ENCODE results near the gene SREBF1.

SREBF1 gene

DNA sequence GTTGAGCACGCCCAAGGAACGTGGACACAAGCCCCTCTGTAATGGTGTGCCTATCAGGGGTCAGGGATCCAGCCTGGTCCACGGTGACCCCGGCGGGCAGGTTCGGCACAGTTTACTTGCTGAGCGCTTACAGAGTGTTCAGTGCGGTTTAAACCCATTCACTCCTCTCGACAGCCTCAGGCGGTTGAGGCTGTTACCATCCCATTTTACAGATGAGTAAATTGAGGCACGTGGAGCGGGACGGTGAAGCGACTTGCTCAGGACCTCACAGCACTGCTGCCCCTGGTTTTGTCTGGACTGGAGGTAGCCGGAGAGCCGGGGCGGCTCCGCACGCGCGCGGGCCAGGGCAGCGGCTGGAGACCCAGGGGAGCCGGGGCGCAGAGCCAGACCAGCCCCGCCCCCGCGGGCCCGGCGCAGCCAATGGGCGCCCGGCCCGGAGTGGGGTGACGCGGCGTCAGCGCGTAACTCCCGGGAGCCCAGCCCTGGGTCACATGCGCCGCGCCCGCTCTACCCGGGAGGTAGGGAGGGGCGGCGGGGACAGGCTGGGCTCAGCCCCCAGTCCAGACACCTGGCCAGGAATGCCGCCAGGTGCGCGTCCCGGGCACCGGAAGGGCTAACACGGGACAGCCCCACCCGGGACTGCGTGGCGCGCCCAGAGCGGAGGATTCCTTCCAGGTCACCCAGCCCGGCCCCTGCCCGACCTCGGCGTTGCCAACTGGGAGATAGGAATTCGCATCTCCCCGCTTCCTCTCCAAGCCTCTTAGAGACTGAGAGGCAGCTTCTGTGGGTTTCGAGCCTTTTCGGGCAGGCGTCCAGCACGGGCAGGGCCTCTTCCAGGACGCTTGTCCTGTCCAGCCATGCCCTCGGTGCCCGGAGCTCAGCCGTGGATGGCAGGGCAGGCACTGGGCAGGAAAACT is 3.3 kb upstream of the SREBF1 start:
- DNase-seq, result peak; percentile 87 to 91

DNA sequence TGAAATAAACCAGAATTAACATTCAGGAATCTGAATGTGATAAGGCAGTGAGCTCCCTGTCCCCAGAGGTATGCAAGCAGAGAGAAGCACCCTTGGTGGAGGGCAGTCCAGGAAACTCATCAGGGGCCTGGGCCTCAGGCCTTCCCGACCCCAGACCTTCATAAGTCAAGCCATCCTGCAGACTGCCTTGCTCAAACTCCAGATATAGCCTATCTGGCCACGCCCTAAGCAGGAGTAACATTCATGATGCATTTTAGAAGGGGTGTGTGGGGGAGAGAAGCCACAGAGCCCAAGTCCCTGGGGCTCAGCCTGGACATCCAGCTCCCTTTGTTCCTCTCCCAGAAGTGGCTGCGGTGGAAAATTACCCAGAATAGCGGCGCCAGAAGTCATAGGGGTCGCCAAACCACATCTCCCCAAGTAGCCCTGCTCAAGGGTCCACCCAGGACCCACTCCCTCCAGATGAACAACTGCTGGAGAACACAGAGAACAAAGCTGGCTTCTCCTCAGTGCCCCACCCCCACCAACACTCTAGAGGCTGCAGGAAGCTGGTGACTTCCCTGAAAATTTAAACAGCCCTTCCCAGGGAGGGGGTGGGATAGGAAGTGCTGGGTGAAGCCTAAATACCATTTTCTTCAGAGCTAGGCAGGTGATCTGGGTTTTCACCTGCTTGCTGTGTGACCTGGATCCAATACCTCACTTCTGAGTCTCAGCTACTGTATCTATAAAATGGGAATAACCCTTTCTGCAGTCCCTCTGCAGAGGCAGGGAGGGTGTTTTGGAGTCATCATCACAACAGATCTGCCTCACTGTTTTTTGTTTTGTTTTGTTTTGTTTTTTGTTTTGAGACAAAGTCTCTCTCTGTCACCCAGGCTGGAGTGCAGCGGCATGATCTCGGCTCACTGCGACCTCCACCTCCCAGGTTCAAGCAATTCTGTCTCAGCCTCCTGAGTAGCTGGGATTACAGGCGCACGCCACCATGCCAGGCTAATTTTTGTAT is 1.5 kb upstream of the SREBF1 start:
- no peak for DNase-seq

DNA sequence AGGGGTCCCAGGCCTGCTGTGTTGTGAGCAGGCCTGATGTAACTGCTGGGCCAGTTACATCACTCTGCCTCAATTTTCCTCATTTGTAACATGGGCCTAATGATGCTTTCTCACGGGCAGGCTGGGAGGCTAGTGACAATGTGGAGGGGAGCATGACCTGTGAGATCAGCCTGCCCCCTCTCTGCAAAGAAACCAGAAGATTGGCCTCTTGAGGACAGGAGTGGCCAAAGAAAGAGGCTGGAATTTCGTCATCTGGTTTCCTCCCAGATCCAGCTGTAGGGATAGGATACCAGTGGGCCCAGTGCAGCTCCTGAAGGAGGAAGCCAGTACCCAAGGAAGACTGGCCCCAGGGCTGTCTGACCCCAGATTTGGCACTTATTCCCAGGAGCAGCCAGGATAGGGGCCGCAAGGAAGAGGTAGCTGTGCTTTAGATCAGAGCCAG is 615 bp upstream of the SREBF1 start:
- no peak for DNase-seq

DNA sequence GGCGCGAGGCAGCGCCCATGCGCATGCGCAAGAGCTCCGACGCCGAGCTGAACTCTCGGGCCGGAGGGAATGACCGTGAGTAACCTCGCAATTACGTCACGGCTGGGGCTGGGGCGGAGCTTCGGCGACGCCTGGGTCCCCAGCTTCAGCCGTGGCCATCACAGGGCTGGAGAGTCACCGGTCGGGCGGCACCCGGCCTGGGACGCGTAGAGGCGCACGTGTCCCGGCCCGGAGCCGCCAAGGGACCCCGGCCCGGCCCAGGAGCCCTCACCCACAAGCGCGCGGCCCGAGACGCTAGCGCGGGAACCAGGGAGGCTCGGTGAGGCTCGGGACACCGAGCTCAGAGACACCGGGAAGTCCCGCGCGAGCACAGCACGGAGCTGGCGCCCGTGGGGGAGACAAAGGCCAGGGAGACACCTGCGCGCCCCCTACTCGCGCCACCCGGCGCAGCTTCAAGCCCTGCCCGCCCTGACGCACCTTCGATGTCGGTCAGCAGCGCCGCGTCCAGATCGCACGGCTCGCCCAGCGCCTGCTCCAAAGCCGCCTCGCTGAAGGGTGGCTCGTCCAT is 452 bp downstream of the SREBF1 start:
- peak; percentile 99 for DNase-seq

DNA sequence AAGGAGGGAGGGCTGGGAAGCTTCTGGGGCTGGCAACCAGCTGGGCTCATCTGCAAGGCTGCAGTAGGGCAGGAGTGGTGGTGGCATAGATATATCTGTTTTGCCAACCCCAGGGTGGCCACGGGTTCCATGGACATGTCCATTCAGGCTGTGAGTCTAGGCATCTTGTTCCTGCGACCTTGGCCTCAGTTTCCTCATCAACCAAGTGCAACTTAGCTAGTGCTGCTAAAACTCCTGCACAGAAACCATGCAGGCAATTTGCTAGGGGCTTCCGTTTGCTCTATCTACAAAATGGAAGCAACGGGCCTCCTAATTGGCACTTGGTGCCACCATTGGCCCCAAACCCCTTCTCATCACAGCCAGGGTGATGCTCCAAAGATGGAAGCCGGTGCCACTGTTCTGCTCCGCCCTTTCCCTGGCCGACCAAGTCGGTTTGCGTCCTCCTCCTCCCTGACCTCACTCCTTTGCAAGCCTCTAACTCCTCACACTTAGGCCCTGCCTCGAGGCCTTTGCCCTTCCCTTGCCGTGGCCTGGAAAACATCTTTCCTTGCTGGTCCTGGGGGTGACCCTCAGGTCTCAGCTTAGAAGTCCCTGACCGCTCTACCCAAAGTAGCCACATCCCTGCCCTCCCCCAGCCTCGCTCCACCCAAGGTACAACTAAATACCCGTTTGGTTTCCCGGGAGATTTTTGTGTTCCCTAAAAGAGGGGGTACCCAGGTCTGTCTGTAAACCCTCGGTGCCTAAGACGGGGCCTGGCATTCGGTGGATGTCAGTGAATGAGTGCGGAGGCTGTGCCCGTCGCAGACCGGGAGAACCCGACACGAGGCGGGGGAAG is 1.2 kb downstream of the SREBF1 start:
- DNase-seq, result no peak

DNA sequence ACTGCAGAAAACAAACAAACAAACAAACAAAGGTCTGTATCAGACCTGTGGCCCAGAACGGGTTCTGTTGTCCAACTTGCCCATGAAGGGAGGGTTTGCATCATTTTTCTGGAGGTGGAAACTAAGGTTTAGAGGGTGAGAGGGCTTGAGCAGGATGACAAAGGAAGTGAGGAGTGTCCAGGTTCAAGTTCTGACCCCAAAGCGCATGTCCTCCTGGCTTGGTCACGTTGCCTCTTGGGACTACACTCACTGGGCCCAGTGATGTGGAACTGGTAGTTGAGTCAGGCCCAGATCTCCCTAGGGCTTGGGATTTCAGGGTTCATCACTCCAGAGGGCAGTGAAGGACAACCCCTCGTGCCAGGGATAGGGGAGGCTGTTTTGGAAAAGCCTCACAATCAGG is 1.8 kb downstream of the SREBF1 start:
- DNase-seq, result no peak

DNA sequence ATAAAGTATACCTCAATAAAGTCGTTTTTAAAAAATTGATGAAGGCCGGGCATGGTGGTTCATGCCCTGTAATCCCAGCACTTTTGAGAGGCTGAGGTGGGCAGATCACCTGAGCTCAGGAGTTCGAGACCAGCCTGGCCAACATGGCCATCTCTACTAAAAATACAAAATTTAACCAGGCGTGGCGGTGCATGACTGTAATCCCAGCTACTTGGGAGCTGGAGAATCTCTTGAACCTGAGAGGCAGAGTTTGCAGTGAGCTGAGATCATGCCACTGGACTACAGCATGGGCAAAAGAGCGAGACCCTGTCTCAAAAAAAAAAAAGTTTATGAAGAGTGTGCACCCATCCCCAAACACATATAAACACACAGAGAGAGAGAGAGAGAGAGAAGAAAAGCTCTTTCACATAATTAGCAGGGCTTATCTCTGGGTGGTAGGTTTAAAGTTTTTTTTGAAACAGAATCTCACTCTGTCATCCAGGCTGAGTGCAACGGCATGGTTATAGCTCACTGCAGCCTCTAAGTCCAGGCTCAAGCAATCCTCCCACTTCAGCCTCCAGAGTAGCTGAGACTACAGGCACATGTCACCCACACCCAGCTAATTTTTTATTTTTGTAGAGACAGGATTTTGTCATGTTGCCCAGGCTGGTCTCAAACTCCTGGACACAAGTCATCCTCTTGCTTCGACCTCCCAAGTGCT is 3.0 kb downstream of the SREBF1 start:
- DNase-seq, result no peak

DNA sequence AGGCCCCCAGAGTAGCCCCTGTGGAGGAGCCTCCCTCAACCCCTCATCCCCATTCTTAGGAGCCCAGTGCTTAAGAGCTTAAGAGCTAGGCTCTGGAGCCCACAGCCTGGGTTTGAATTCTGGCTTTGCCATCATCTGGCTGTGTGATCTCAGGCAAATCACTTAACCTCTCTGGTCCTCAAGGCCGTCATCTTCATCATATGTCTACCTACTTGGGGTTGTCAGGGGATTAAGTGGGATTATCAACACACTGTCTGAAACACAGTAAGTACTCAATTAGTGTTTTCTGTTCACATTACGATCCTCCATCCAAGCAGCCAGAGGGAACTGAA is 4.8 kb downstream of the SREBF1 start:
- DNase-seq, result no peak

DNA sequence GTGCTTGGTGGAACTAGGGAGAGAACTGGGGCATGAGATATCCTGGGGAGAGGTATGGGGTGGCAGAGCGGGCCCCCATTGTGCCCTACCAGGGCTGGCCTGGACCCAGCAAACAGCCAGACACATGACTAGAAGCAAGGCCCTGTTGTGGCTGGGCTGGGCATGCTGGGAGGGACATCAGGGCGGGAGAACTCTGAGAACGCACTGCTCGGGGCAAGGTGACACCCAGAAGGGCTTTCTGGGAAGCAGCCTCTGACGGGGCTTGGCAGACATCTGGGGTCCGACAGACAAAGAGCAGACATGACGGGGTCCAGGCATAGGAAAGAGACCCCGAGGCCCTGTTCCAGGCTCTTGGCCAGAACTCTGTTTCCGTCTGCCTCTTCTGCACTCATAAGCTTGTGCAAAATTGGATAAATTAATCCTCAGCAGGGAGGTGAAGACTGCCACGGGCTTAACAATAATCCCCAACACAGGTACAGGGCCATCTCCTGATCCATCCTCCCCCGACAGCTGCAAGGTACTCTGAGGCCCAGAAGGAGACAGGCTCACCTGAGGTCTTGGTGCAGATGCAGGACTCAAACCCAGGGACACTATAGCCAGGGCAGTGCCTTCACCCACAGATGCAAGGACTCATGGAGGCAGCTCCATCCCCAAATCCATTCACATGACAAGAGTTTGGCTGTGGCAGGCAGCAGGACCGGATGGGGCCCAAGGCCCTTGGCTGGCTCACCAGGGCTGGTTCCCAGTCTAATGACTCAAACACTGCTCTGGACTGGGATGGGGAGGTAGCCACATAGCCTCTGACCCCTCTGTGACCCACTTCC is 5.4 kb downstream of the SREBF1 start:
- no peak for DNase-seq

DNA sequence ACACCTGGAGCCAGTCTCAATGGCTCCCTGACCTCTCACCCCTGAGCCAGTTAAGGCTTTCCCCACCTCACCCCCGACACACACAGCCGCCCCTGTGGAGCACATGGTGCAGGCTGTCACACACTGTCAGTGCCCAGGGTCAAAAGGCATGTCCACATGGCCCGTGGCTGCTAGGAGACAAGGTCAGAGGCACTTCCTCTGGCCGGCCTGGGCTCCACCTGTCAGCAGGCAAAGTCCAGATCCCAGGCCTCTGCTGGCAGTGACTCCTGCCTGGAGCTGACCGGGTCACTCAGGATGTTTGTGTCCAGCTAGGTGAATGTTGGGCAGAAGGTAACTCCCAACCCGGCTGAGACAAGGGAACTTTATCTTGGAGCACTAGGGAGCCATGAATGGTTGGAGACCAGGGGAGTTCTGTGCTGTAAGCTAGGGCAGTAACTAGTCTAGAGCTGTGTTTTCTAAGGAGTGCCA is 6.0 kb downstream of the SREBF1 start:
- DNase-seq, result no peak

DNA sequence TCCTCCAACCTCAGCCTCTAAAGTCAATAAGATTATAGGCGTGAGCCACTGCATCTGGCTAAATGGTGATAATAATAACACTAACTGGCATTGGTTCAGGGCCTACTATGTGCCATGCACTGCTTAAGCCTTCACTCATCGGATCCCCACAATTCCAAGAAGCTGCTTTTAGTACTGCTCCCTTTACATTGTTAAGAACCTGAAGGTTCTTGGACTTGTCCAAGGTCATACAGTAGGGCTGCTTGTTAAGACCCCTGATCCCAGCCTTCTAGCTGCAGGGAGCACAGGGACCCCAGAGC is 6.6 kb downstream of the SREBF1 start:
- no peak for DNase-seq

DNA sequence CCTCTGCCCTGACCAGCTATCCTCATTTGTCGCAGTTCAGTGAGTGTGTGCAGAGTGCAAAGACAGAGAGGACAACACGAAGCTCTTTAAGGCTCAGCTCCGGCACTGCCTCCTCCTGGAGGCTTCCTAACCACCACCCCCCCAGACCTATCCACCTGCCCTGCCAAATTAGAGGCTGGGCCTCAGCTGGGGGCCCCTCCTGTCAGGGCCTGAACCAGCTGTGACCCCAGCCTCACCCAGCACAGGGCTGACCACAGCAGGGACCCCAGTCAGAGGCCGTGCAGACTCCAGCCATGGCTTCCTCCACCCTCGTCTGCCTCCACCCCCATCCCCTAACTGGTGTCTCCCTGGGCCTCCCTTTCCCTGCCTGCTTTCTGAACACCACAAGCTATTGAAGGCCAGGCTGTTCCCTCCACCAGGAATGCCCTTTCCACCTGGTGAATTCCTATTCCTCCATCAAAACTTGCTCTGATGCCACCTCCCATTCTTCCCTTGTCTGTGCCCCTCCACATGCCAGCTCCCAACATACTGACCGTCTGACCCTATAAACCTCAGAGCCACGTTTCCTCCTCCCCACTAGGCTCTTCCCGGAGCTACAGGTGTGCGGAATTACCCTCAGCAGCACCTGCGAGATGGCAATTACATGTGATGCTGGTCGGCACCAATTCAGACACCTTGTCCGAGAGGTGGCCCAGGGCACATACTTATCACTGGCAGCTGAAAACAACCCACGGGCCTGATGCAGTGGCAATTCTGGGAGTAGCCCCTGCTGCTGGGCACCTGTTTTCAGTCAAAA is 8.8 kb downstream of the SREBF1 start:
- DNase-seq, result no peak

DNA sequence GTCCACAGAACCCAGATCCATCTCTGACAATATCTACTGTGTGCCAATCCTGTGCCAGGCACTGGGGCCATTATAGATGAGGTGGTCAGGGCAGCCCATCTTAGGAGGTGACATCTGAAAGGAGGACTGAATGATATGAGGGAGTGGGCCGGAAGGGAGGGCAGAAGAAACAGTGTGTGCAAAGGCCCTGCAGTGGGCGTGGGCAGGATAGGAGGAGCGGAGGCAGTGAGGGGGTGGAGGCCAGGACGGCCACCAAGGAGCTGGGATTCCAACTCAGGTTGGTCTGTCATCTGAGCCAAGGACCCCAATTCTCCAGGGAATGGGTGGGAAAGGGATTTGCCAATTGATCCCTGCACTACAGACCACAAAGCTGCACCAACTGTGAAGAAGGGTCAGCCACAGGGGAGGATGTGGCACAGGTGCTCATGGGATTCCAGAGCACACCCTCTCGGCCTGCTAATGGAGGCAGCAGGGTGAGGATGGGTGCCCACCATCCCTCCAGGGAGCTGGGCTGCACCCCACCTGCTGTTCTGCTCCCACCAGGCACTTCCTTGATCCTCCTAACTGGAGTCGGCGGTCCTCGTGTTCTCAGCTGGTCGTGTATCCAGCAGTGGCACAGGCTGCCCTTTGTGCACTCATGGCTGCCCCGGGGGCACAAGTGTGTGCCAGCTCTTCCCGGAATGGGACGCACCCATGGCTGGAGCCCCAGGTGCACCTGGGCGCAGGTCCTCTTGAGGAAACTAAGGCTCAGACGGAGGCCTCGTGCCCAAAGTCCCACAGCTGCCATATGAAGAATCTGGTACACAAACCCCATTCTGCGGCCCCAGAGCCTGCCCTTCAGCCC is 9.6 kb downstream of the SREBF1 start:
- no peak for DNase-seq

DNA sequence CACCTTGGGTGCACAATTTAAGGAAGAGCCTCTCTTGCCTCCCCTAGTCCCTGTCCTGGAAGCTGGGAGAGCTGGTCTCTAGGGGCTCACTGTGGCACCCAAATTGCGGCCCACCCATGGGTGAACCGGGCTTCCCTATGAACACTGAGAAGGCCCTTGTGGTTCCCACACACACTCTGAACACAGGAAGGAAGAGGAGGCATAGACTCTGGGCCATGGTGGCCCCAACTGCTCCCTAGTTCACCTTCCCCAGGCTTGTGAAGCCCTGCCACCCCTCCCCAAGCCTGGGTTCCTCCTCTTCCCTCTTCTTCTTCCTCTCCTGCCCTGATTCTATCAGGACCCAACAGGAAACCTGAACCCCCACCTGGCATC is 10.5 kb downstream of the SREBF1 start:
- no peak for DNase-seq

DNA sequence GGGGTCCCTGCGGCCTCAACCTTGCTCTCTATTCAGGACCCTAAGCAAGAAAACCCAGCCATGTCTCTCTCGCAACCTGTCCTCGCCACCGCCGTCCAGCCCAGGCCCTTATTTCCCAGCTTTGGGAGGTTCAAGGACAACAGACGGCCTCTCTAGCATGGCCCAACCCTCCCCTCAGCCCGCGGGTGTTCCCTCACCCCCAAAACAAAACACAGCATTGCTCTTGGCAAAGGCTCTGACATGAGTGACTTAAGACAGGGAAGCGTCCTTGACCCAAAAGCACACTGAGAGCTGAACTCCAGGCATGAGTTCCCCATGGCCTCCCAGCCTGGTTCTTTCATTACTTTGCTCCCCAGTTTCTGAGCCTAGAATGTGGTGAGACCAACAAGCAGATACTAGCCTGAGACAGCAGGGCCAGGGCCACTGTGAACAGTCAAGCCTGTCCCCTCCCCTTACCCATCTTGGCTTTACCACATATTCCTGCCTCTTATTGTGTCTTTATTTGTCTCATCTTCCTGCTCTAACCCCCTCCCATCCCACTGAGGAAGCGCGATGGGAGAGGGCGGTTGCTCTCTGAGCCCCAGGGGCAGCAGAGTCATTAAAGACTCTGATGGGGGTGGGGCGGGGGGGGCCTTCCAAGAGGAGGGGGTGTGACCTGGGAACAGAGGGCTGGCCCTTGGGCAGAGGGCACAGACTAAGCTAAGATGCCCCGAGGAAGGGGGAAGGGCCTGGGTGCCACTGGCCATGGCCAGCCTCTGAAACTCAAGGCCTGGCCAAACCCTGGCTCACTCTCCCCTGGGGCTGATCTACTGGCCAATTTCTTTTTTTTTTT is 11.8 kb downstream of the SREBF1 start:
- DNase-seq, result peak in 1 of 2 experiments; percentile 34

DNA sequence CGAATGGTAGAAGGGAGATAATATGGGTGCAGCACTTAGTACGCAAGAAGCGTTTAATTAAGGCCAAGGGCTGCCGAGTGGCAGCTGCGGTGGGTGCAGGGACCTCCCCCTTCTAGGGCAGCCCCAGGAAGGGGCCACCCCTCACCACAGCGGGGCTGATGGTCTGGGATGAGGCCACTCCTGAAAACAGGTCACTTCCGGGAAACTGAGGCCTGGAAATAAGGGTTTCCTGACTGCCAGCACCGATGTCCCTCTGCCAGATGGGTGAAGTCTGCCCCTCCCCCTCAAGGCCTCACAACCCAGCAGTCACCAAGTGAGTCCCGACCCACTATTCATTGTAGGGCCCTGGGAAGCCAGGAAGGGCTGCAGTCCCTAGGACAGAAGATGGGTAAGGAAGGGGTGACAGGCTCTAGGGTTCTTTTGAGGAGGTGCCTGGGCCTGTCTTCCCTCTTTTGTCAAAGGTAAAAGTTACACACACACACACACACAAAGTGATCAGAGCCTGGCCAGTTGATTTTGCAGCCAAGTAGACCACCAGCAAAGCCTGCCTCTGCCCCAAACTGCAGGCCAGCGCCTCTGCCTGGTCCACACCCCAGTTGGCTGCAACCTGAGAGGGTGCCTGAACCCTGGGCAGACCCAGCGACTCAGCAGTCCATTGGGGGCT is 12.5 kb downstream of the SREBF1 start:
- DNase-seq, result no peak

DNA sequence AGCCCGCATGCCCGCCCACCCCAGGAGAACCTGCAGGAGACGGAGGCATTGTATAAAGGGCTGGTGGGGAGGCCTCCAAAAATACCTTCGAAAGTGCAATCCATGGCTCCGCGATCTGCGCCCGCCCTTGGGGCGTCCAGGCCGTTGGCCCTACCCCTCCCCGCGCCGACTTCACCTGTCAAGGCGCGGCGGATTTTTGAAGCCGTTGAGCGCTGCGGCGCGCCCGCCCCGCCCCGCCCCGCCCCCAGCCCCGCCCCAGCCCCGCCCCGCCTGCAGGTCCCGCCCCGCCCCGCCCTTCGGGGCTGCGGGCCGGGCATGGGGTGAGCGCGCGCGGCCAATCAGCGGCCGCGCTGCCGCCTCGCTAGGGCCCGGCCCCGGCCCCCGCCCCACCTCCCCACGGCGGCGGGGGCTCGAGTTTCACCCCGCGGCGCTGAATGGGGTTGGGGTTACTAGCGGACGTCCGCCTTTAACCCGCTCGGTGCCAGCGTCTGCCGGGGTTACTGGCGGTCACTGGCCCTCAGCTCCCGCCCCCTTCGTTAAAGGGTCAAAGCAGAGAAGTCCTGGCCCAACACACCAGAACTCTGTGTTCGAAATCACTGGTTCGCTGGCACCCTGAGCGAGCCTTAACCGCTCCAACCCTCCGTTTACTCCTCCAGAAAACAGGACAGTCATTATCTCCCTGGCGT is 13.2 kb downstream of the SREBF1 start:
- peak; percentile 86 to 89 for DNase-seq
